Pancreas (tissue), 10 donors: Measurements from ENCODE around the gene SPATA19. TPM values are rescaled to one million over a fixed set of nuclear protein-coding genes. Genes with fewer than 3 reads are reported as not detected.

Source experiments
- ATAC-seq, 4 donors: fragments of 200-7000 bp; cut with Tn5 transposase; one replicate each; pipeline versions ENCODE4 v1.8.0 to v1.9.1; 2020; ENCODE audit warnings: mild to moderate bottlenecking in 4 of 4, moderate library complexity in 4 of 4
- DNase-seq, 6 donors: peaks; one replicate each; pipeline ENCODE4 v3.0.0-alpha.2; 2020
- FAIRE-seq: peaks from 2 replicates; lab custom pipeline; 2012; peaks lifted over from hg19 to GRCh38; lab: Jason Lieb, UNC
- H3K27ac ChIP-seq, 4 donors: fragments of 200-600 bp; sonication (generic); 1 replicate in 3 of 4; 2 replicates in 1 of 4; pipeline versions ENCODE4 v1.5.0 to v1.8.0; 2020
- H3K27me3 ChIP-seq, 4 donors: fragments of 200-600 bp; one replicate each; pipeline ENCODE4 v1.8.0; 2021
- H3K36me3 ChIP-seq, 3 donors: fragments of 200-600 bp; sonication (generic) in 1 of 3; one replicate each; pipeline versions ENCODE4 v1.5.0 to v1.8.0; 2020 to 2021
- H3K4me1 ChIP-seq, 3 donors: fragments of 200-600 bp; one replicate each; pipeline ENCODE4 v1.8.0; 2021
- H3K4me3 ChIP-seq, 4 donors: fragments of 200-600 bp; sonication (generic) in 2 of 4; one replicate each; pipeline versions ENCODE4 v1.5.0 to v1.8.0; 2020 to 2021
- H3K9me3 ChIP-seq, 4 donors: fragments of 200-600 bp; one replicate each; pipeline ENCODE4 v1.8.0; 2021
- WGBS, 2 donors: extraction: QIAGEN DNeasy Blood & Tissue Kit; methylation state at CpG; one replicate each; pipeline ENCODE4 v1.1.7; 2013; 5-methylcytosine and 5-hydroxymethylcytosine counted together
- intact Hi-C, 3 donors: fragments of 100-400 bp; cut with DNase I; formaldehyde crosslinking; loops; one replicate each; pipeline versions ENCODE4 v1.11.1 to v1.14.2; 2022
- polyA plus RNA-seq, 2 donors: library from polyadenylated mRNA; stranded (reverse); fragments of 200-250 nt; gene quantifications; one replicate each; pipeline ENCODE4 v1.2.3, GENCODE V29; 2013
- total RNA-seq, 6 donors: library from RNA; stranded (reverse); fragmentation: NEBNext Ultra II Directional in 4 of 6; extraction: Animal tissue kit (Norgen Biotek cat#: 25700) in 4 of 6; gene quantifications; one replicate each; pipeline versions ENCODE4 v1.2.1 to v1.2.4, GENCODE V29; 2021 to 2023
- TF ChIP-seq, protein P1 (sequence below), 4 donors: fragments of 200-600 bp; sonication (generic) in 3 of 4; IDR thresholded peaks; one replicate each; pipeline versions ENCODE4 v1.5.0 to v1.8.0; 2021; ENCODE audit warnings: antibody characterized with exemption in 4 of 4
- donor health status: healthy with polysubstance abuse.
- donor health status: DM: no; HTN: no; CAD: no; lungs with moderate emphysema.
- donor health status: DM: no; HTN: no; CAD: no.
- donor health status: control.
- donor health status: control.
- donor health status: Bipolar disorder and iron deficiency.
- donor health status: DM: yes; HTN: yes; CAD: no.
- donor health status: DM: no; HTN: no; CAD: no.
- donor health status: DM: no; HTN: no; CAD: no.
- donor health status: DM: yes; HTN: yes; CAD: no.

SPATA19 gene
- total and polyA plus RNA-seq, 8 donors, result not detected

DNA sequence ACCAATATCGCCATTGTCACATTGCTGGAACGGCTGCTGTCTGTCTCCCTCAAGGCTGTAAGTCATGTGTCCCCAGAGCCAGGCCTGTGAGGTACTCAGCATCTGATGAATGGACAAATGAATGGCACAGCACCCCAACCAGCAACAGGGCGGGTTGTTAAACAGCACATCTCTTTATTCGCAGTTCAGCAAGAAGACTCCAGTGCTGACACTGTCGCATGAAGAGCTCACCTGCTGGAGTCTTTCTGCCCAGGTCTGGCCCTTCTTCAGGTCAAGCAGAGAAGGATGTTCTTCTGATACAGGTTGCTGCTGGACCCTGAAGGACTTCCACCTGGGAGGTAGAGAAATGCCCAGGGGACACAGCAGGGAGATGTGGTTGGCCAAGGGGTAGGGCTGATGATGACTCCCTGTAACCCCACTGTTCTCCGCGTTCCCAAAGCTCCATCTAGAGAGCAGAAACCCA lies 4.8 kb downstream of the SPATA19 start:
- no peaks in the 10 kb centered on the region for H3K36me3 ChIP-seq

DNA sequence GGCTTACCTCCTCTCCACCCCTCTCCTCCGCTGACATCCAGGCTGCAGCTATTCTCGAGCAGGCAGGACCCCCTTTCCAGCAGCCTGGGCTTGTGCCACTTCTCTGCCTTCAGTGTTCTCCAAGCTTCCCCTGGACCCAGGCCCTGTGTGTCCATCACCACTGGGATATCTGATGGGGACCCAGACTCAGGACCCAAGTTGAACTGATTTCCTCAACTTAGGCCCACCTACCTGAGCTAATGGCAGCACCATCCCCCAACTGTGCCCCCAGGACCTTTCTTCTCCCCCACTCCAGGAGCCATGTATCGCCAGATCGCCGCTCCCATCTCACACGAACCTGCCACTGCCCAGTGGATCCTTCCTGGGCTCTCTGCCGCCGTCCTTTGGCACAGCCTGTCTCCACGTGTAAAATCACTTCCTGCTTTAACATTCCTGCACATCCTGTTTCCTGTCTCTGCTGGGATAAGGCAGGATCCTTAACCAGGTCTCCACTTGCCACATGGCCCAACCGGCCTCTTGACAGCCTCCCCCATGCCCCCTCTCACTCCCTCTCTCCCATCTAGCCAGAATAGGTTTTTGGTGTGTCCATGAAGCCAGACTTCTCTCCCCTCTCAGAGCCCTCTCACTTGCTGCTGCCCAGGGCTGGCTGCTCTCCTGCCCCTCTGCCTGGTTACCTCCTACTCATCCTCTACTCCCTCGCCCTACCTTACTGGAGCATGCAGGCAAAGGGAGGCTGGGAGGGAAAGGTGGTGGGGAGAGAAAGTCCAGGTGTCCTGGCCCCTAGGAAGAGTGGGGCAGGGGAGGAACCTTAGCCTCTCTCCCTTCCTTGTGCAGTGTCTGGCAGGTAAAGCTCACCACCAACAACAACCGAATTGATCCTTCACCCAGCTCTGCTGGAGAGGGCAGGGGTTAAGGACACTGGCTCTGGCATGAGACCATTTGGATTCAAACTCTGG lies 9.4 kb downstream of the SPATA19 start:
- FAIRE-seq (no peak), ATAC-seq (no peak), DNase-seq (no peak)
- WGBS, 2 donors, result 40 to 54% methylated on average over 12 of the region's 12 CpGs
- no peaks in the 10 kb centered on the region for H3K9me3 ChIP-seq
- H3K27me3 ChIP-seq, result peaks cover 0 to 15% (median 0%) of the 10 kb centered on the region in 4 donors
- TF ChIP-seq, protein P1, sequence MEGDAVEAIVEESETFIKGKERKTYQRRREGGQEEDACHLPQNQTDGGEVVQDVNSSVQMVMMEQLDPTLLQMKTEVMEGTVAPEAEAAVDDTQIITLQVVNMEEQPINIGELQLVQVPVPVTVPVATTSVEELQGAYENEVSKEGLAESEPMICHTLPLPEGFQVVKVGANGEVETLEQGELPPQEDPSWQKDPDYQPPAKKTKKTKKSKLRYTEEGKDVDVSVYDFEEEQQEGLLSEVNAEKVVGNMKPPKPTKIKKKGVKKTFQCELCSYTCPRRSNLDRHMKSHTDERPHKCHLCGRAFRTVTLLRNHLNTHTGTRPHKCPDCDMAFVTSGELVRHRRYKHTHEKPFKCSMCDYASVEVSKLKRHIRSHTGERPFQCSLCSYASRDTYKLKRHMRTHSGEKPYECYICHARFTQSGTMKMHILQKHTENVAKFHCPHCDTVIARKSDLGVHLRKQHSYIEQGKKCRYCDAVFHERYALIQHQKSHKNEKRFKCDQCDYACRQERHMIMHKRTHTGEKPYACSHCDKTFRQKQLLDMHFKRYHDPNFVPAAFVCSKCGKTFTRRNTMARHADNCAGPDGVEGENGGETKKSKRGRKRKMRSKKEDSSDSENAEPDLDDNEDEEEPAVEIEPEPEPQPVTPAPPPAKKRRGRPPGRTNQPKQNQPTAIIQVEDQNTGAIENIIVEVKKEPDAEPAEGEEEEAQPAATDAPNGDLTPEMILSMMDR (IDR thresholded peaks at IDR 0.05), result no peak
- H3K4me1 ChIP-seq, result no peaks in the 10 kb centered on the region
- H3K4me3 ChIP-seq, result no peak overlapping the region
- H3K36me3 ChIP-seq, result no peaks in the 10 kb centered on the region
- H3K27ac ChIP-seq, result no peak overlapping the region
- intact Hi-C loops, result no loop called here

More for the DNA sequence above, 4.8 kb downstream of the SPATA19 start:
- Histone ChIP-seq H3K4me3 (no peak overlapping the region), H3K9me3 (no peaks in the 10 kb centered on the region), H3K27me3 (peaks cover 0 to 15% (median 0%) of the 10 kb centered on the region in 4 donors), H3K4me1 (no peaks in the 10 kb centered on the region), H3K27ac (no peak overlapping the region)
- ATAC-seq, result no peak
- TF ChIP-seq, protein P1 (IDR thresholded peaks at IDR 0.05), result no peak
- FAIRE-seq, result no peak
- 63 to 79% methylated on average over 7 of the region's 7 CpGs for whole genome bisulfite sequencing, 2 donors
- no peak for DNase-seq
- intact Hi-C loops, result no loop called here

DNA sequence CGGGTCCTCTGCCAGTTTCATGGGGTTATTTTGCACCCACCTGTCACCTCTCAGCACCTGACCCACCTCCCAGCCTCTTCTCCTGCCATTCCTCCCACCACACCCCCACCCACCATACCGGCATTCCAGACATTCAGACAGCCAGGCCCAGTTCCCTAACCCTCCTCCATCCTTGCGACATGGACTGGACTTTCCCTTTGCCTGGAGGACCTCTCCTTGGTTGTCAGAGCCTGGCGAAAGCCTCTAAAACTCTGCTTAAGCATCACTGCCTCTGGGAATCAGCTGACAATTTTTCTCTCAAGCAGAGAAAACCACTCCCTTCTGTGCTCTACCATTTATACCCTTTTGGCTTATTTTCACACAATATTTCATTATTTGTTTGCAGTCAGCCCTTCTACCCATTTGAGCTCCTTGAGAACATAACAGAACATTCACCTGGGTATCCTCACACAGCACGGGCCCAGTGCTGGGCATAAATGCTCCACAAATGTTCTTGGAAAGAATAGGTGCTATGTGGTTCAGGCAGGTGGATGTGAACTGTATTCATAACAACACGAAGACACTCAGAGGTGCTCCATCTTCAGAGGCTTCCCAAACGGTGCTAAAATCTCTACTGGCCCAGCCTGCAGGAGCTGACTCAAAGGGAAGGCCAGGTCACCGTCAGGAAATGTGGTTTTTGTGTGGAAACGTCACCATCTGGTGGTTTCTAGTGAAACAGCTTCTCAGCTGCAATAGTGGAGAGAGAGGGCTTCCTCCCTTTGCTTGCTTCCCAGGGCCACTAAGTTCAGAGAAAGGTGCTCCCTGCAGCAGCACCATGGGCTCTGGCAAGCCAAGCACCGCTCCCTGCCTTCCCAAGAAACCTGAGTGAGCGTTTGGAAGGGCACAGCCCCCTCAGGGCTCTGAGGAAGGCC lies 10.4 kb downstream of the SPATA19 start:
- 38 to 45% methylated on average over 11 of the region's 11 CpGs for WGBS, 2 donors
- intact Hi-C loops, result loop anchor here in 1 of 3 donors (5.0 kb wide), 1 partner anchor 703 kb away; no protein-coding TSS in a partner anchor
- TF ChIP-seq, protein P1 (IDR thresholded peaks at IDR 0.05), result peak in 3 of 4 donors; percentile 19 to 41 (median 27)
- Histone ChIP-seq H3K9me3 (no peaks in the 10 kb centered on the region), H3K27me3 (peaks cover 0 to 15% (median 0%) of the 10 kb centered on the region in 4 donors), H3K36me3 (no peaks in the 10 kb centered on the region), H3K27ac (no peak overlapping the region), H3K4me1 (no peaks in the 10 kb centered on the region), H3K4me3 (no peak overlapping the region)
- FAIRE-seq (no peak), ATAC-seq (peak; percentile 67 to 88 (median 83)), DNase-seq (peak in 1 of 6 donors; percentile 60)

DNA sequence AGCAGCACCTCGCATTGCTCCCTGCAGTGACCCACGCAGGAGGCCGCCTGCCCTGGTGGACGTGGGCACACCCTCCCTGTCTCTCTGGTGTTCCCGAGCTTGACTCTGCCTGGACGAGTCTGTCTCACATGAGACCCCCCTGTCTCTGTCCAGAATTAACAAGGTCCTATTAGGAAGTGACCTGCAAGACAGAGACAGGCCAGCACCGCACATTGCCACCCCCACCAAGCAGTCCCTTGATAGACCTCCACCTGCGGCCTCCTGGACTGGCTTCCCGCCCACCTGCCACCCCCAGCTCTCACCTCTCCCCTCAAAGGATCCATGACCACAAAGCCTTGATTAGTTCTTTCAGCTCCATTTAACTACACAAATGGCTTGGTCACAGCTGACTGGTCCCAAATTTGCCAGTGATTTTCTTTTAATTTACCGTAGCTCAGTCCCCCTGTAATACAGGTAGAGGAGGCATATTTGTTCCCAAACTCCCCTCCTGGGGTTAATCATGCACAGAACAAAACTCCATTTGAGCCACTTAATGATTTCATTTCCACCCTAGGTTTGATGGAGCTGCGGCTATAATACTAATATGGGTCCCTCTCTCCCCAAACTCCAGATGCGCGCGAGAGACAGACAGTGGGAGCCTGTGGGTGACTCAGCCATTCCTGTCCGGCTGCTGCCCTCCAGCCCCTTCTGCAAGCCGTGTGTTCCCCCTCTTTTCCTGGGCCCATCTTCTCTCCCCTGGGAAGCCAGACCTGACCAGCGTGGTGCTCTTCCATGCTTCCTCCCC lies 11.2 kb downstream of the SPATA19 start:
- no peak for FAIRE-seq
- Histone ChIP-seq H3K4me1 (no peaks in the 10 kb centered on the region), H3K27ac (no peak overlapping the region), H3K9me3 (no peaks in the 10 kb centered on the region), H3K36me3 (no peaks in the 10 kb centered on the region), H3K27me3 (peaks cover 0 to 15% (median 0%) of the 10 kb centered on the region in 4 donors), H3K4me3 (no peak overlapping the region)
- TF ChIP-seq, protein P1 (IDR thresholded peaks at IDR 0.05), result no peak
- DNase-seq, result no peak
- 81% methylated on average over 17 of the region's 17 CpGs for WGBS, 2 donors
- no peak for ATAC-seq
- intact Hi-C loops, result loop anchor here in 1 of 3 donors (5.0 kb wide), 1 partner anchor 702 kb away; no protein-coding TSS in a partner anchor
